ENCODE results near the gene KIAA0753.
A peak's percentile ranks its signal among the peaks of the same experiment; 100 is the strongest.
"Not testable (repeated sequence)": the region's sequence is repeated elsewhere in the genome, so short reads cannot be mapped to it uniquely, and the experiment has no call there.

Gene KIAA0753

GRCh38 chr17:6596941-6597340, 43.6 kb downstream of the KIAA0753 start:
- no peak for DNase-seq (ENCODE audit: low spot score)

GRCh38 chr17:6596511-6596910, 44.0 kb downstream of the KIAA0753 start:
- DNase-seq (ENCODE audit: low spot score): no peak

- no peak for DNase-seq (ENCODE audit: low spot score)
Measured at GRCh38 chr17:6596081-6596480, 44.4 kb downstream of the KIAA0753 start.

- DNase-seq (ENCODE audit: low spot score): not testable (repeated sequence)
Measured at GRCh38 chr17:6593371-6593770, 47.1 kb downstream of the KIAA0753 start.

- DNase-seq (ENCODE audit: low spot score): no peak
Measured at GRCh38 chr17:6592173-6592572, 48.3 kb downstream of the KIAA0753 start.

GRCh38 chr17:6591599-6592158, 48.8 kb downstream of the KIAA0753 start:
- peak; percentile 65 for DNase-seq (ENCODE audit: low spot score)

- peak; percentile 44 for DNase-seq (ENCODE audit: low spot score)
Measured at GRCh38 chr17:6589266-6589946, 51.1 kb downstream of the KIAA0753 start.

- no peak for DNase-seq (ENCODE audit: low spot score)
Measured at GRCh38 chr17:6588165-6588564, 52.3 kb downstream of the KIAA0753 start.

GRCh38 chr17:6587310-6587709, 53.2 kb downstream of the KIAA0753 start:
- no peak for DNase-seq (ENCODE audit: low spot score)

GRCh38 chr17:6583411-6583810, 57.1 kb downstream of the KIAA0753 start:
- no peak for DNase-seq (ENCODE audit: low spot score)

GRCh38 chr17:6580625-6581024, 59.9 kb downstream of the KIAA0753 start:
- no peak for DNase-seq (ENCODE audit: low spot score)

GRCh38 chr17:6578491-6578890, 62.0 kb downstream of the KIAA0753 start:
- DNase-seq (ENCODE audit: low spot score): no peak

GRCh38 chr17:6577686-6578263, 62.7 kb downstream of the KIAA0753 start:
- DNase-seq (ENCODE audit: low spot score): no peak

- no peak for DNase-seq (ENCODE audit: low spot score)
Measured at GRCh38 chr17:6576038-6576785, 64.3 kb downstream of the KIAA0753 start.

GRCh38 chr17:6575596-6575988, 64.9 kb downstream of the KIAA0753 start:
- no peak for DNase-seq (ENCODE audit: low spot score)

GRCh38 chr17:6574687-6575595, 65.6 kb downstream of the KIAA0753 start:
- peak; percentile 82 for DNase-seq (ENCODE audit: low spot score)

GRCh38 chr17:6573982-6574686, 66.4 kb downstream of the KIAA0753 start:
- no peak for DNase-seq (ENCODE audit: low spot score)

GRCh38 chr17:6573495-6573894, 67.0 kb downstream of the KIAA0753 start:
- DNase-seq (ENCODE audit: low spot score): not testable (repeated sequence)

GRCh38 chr17:6572972-6573370, 67.5 kb downstream of the KIAA0753 start:
- DNase-seq (ENCODE audit: low spot score): no peak

GRCh38 chr17:6571452-6571781, 69.1 kb downstream of the KIAA0753 start:
- no peak for DNase-seq (ENCODE audit: low spot score)

- no peak for DNase-seq (ENCODE audit: low spot score)
Measured at GRCh38 chr17:6570731-6571451, 69.6 kb downstream of the KIAA0753 start.

All from AG20443 (cell line).